Fibroblast of skin of back (primary cell): ENCODE results near the gene MUC5AC.
A peak's percentile ranks its signal among the peaks of the same experiment; 100 is the strongest.

Experiments
- DNase-seq: peaks from one replicate; pipeline ENCODE4 v3.0.0-alpha.2; 2013

Gene MUC5AC

GRCh38 chr11:1197431-1197885 is 39.7 kb downstream of the MUC5AC start:
- no peak for DNase-seq

- DNase-seq = no peak
These were observed 40.3 kb downstream of the MUC5AC start for GRCh38 chr11:1197886-1198560.

- DNase-seq = no peak
These were observed 40.9 kb downstream of the MUC5AC start for GRCh38 chr11:1198561-1199240.

- no peak for DNase-seq
These were observed 41.5 kb downstream of the MUC5AC start for GRCh38 chr11:1199241-1199750.

- no peak for DNase-seq
These were observed 42.2 kb downstream of the MUC5AC start for GRCh38 chr11:1199751-1200610.

- no peak for DNase-seq
These were observed 42.9 kb downstream of the MUC5AC start for GRCh38 chr11:1200611-1201191.

- no peak for DNase-seq
These were observed 43.8 kb downstream of the MUC5AC start for GRCh38 chr11:1201395-1202153.

GRCh38 chr11:1202154-1202775 is 44.5 kb downstream of the MUC5AC start:
- DNase-seq = no peak

GRCh38 chr11:1202776-1203504 is 45.2 kb downstream of the MUC5AC start:
- DNase-seq = peak; percentile 22

GRCh38 chr11:1203505-1204271 is 45.9 kb downstream of the MUC5AC start:
- DNase-seq = no peak

- DNase-seq = no peak
These were observed 46.8 kb downstream of the MUC5AC start for GRCh38 chr11:1204381-1205101.

- no peak for DNase-seq
These were observed 47.6 kb downstream of the MUC5AC start for GRCh38 chr11:1205121-1205986.

- no peak for DNase-seq
These were observed 48.2 kb downstream of the MUC5AC start for GRCh38 chr11:1205987-1206331.

GRCh38 chr11:1206391-1207271 is 48.9 kb downstream of the MUC5AC start:
- DNase-seq = no peak

GRCh38 chr11:1207401-1208143 is 49.8 kb downstream of the MUC5AC start:
- no peak for DNase-seq

- DNase-seq = no peak
These were observed 50.3 kb downstream of the MUC5AC start for GRCh38 chr11:1208144-1208393.
